SH-SY5Y (cell line): ENCODE data around the gene PCNP.

ENCODE experiments used
- GATA2 ChIP-seq: IDR thresholded peaks from 2 replicates; pipeline ENCODE4 v1.6.1; 2011; ENCODE audit warnings: mild to moderate bottlenecking, low read depth, low read length
- GATA3 ChIP-seq: IDR thresholded peaks from 2 replicates; pipeline ENCODE4 v1.6.1; 2011; ENCODE audit warnings: low read depth, mild to moderate bottlenecking, low read length, moderate library complexity

DNA sequence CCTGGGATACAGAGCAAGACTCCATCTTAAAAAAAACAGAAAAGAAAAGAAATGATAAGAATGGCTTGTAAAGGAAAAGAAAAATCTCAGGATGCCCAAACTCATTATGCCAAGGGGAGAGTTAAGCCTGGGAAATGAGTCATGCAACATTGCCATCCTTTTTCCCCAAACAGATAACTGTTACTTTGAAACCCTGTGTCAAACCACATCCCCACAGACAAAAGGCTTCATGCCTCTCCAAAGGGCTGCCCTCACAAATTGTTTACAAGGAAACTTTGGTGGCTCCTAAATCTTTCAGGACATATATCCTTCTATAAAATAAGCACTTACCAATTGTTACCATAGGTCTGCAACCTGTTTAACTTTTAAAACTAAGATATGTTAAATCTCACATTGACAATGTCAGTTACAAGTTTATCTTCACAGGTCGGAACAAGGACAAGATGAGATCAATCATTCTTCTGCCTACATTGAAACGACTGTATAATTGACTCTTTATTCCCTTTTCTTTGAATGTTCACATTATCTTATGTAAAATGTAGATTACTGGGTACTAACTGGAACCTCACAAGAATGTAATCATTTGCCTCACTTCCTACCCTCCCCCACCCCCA, 42.4 kb upstream of the PCNP start:
- TF ChIP-seq GATA2 = no peak
- no peak for TF ChIP-seq GATA3
